ENCODE data around the gene PIGC. TPM values are rescaled to one million over a fixed set of nuclear protein-coding genes. Genes with fewer than 3 reads are reported as not detected.
"Not testable (repeated sequence)": the region's sequence is repeated elsewhere in the genome, so short reads cannot be mapped to it uniquely, and the experiment has no call there.

Gene PIGC
- total RNA-seq, 1 experiment from 2014 or later, result 26.6 TPM

DNA sequence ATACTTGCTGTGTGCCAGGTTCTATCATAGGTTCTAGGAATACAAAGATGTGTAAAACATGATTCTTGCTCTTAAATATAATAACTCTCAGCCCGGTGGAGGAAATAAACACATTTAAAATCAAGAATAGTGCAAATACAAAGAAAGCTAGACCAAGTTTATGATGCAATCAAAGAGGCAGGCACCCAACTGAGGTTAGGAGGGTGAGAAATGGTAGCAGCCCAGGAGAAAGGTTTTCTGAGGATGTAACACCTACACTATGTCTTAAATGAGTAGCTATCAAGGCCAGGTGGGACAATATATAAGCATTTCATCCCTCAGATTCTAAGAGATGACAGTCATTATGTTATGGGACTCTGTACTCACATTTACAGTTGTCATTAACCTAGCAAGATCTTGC lies 9.7 kb upstream of the PIGC start:
- Histone ChIP-seq H3K4me1 (peaks cover 25% of the 10 kb centered on the region), H3K9me3 (replicated peaks) (no peaks in the 10 kb centered on the region), H3K27ac (peak overlapping the region; percentile 91), H3K4me3 (peak overlapping the region; percentile 51), H3K27me3 (no peaks in the 10 kb centered on the region), H3K36me3 (no peaks in the 10 kb centered on the region)
- no peak for DNase-seq

DNA sequence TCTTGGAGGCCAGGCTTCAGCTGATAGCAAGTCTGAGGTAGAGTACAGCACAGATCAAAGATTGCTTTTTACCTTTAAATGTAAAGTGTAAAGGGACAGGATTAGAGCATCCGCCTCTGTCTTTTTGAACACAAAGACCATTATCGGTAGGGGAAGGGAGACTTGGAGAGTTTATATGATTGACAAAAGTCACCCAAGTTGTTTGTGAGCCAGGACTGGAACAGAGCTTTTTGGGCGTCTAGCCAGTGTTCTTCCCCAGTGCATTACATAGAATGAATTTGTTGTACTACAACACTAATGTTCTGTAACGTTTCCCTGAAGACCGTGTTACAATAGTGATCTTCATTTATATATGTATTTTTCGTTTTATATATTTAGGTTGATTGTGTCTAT lies 9.3 kb upstream of the PIGC start:
- no peak for DNase-seq
- H3K36me3 ChIP-seq, result no peaks in the 10 kb centered on the region
- peak overlapping the region; percentile 91 for H3K27ac ChIP-seq
- no peaks in the 10 kb centered on the region for H3K27me3 ChIP-seq
- peaks cover 25% of the 10 kb centered on the region for H3K4me1 ChIP-seq
- peak overlapping the region; percentile 51 for H3K4me3 ChIP-seq
- H3K9me3 ChIP-seq (replicated peaks), result no peaks in the 10 kb centered on the region

DNA sequence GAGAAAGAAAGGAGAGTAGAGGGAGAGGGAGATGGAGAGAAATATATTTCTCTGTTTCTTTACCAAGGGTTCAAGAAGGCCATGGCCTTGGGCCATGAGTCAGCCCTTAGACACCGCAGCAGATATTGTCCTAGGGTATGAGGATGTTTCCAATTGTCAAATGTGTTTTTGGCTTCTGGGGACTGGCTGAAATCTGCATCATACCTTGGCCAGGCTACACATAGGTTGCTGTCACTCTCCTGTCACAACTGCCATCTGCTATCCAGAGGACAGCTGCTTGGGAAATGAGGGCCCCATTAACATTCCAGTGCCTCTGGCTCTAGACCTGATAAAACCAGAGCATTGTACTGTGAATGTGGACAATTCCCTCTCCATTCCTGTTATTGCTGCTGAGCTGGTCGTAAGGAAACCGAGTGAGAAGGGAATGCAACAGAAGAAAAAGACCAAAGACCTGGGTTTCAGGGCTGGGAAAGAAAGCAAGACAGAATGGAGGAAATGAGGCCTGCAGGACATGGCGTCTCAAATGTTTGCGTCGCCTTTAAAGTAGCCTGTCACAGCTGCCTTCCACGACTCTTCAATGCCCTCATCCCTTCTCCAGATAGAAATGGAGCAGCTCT lies 8.8 kb upstream of the PIGC start:
- Histone ChIP-seq H3K9me3 (replicated peaks) (no peaks in the 10 kb centered on the region), H3K27ac (peak overlapping the region; percentile 91), H3K4me1 (peaks cover 25% of the 10 kb centered on the region), H3K36me3 (no peaks in the 10 kb centered on the region), H3K27me3 (no peaks in the 10 kb centered on the region), H3K4me3 (peak overlapping the region; percentile 51)
- DNase-seq, result peak; percentile 88 to 94

DNA sequence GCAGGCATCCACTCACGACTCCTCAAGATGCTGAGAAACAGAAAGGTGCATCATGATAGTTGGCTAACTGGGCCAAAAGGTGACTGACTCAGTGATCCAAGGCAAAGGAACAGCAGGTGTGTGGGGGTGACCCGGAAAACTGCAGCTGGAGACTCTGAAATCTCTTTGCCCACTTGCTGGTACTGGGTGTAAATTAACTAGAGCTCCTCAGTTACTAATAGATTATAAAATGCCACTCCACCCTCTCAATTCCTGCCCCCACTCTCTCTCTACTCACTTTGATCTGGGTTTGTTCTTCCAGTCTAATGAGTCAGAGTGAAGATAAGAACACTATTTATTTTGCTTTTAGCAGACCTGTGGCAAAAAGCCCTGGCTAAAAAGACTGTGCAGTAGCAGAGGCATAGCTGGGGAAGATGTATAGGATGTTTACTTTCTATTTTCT lies 7.2 kb upstream of the PIGC start:
- Histone ChIP-seq H3K4me3 (no peak overlapping the region; the same call in 1 of the 2 replicates), H3K4me1 (peaks cover 25% of the 10 kb centered on the region), H3K27ac (no peak overlapping the region), H3K36me3 (no peaks in the 10 kb centered on the region), H3K27me3 (no peaks in the 10 kb centered on the region), H3K9me3 (replicated peaks) (no peaks in the 10 kb centered on the region)
- DNase-seq, result no peak

DNA sequence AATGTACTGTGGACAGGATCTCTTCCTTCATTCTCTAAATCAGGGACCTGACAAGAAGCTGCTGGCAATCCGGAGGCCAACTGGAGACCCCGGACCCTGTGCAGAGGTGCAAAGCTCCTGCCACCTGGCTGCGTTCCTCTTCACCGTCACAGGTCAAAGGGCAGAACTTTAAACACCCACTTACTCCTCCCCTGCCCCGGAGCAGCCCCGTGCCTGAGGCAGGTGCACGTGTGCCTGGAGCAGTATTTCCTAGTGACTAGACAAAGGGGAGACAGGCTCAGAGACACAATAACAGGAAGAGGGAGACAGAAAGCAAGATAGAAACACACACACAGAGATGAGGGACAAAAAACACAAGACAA lies 6.6 kb upstream of the PIGC start:
- DNase-seq, result no peak
- peaks cover 25% of the 10 kb centered on the region for H3K4me1 ChIP-seq
- peak overlapping the region; percentile 39 for H3K4me3 ChIP-seq
- H3K27me3 ChIP-seq, result no peaks in the 10 kb centered on the region
- peak overlapping the region; percentile 27 for H3K27ac ChIP-seq
- H3K36me3 ChIP-seq, result no peaks in the 10 kb centered on the region
- no peaks in the 10 kb centered on the region for H3K9me3 ChIP-seq (replicated peaks)

DNA sequence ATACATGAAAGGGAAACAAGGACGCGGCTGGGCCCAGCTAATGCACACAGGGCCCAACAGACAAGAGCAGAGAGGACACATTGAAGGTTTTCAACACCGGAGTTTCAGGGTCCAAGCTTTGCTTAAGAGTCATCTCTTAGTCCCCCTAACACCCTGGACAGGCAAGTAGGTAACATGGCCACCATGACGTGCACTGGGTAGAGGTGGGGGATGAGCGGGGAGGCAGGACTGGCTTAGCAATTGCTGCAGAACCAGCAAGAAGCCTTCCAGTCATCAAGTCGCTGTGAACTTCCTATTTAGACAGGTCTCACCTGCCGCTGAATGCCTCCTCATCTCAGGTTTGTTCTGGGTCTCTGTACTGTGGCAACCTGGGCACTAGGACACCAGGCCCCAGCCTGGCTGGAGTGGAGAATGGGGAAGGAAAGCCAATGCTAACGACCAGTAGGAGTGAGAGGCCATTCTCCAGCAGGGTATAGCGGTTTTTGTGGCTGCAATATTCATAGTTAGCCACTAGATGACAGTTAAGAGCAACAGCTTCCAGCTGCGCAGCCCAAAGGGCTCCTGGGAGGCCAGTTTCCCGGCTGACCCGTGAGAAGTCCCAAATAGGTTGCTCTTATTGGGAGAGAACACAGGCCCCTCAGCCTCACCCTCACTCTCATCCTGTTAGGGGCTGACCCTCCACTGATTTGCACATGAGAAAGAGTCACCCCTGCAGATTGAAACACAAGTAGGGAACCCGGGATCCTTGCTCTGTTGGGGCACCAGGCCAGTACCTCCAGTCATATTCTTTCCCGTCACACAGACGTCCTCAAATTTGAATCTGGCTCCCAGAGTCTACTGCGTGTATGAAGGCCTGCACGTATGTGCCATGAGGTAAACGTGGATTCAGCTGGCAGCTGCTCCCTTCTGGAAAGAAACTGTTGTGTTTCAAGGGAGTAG lies 6.0 kb upstream of the PIGC start:
- no peaks in the 10 kb centered on the region for H3K9me3 ChIP-seq (replicated peaks)
- peak overlapping the region; percentile 39 for H3K4me3 ChIP-seq
- H3K36me3 ChIP-seq, result no peaks in the 10 kb centered on the region
- H3K27ac ChIP-seq, result peak overlapping the region; percentile 27
- peak; percentile 77 to 89 for DNase-seq
- no peaks in the 10 kb centered on the region for H3K27me3 ChIP-seq
- peaks cover 25% of the 10 kb centered on the region for H3K4me1 ChIP-seq

DNA sequence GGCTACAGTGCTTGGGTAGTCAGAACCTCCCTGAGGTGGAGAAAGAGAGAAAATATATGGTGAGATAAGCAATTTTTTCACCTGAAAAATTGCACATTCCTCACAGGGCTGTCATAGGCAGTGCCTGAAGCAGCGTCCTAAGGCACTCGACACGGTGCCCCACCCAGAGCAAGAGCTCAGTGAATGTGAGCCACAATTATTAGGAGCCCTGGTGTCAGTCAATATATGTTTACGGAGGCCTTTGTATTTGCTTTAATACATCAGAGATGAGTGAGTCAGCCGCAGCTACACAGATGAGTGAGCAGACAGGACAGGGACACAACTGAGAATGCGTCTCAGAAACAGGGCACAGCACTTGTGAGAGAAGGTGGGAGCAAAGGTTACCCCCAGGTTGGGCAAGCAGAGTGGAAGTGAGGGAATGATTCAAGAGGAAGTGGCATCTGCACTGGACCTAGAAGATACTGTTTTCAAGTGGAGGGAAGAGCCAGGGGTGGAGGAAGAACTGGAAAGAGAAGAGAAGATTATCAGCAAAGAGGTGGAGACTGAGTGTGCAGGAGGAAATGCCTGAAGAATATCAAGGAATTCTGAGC lies 5.2 kb upstream of the PIGC start:
- H3K27me3 ChIP-seq, result no peaks in the 10 kb centered on the region
- DNase-seq, result no peak
- H3K27ac ChIP-seq, result no peak overlapping the region
- no peaks in the 10 kb centered on the region for H3K36me3 ChIP-seq
- H3K4me3 ChIP-seq, result no peak overlapping the region
- H3K9me3 ChIP-seq (replicated peaks), result no peaks in the 10 kb centered on the region
- peaks cover 25% of the 10 kb centered on the region for H3K4me1 ChIP-seq

DNA sequence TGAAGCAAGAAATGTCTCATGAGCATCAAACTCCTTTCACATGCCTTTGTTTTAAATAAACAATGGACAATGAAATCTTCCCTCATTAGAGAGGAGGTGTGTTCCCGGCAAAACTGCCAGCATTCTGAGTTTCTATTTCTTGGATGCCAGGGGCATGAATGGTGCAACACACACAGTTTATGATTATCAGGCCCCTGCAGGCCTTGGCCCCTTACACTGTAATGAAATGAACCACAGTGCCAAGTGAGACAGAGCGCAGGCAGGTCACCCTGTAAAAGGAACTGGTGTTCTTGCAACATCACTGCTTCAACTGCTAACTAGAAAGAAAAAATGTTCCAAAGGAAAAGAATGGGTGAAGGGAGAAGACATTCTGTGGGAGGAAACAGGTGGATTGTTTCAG lies 3.8 kb upstream of the PIGC start:
- Histone ChIP-seq H3K27me3 (no peaks in the 10 kb centered on the region), H3K4me1 (peaks cover 19% of the 10 kb centered on the region), H3K27ac (no peak overlapping the region), H3K9me3 (replicated peaks) (no peaks in the 10 kb centered on the region), H3K4me3 (no peak overlapping the region), H3K36me3 (no peaks in the 10 kb centered on the region)
- no peak for DNase-seq

DNA sequence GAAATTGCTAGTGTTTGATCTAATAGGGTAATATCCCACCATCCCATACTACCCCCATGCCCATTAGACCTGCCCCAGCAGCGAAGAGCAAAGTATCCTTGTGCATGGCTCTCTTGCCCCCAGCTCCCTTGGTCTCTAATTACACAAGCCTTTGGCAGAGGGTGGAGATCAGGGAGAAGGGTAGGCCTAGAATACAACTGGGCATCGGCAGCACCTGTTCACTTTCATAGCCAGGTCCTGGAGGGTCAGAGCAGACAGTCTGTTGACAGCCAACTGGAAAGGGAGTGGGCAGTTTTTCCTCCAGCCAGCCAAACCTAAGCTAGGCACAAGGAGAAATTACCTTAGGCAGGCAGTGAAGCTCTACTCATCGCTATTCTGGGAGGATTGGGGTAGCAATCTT lies 2.7 kb upstream of the PIGC start:
- Histone ChIP-seq H3K36me3 (no peaks in the 10 kb centered on the region), H3K27ac (no peak overlapping the region), H3K4me1 (peaks cover 13% of the 10 kb centered on the region), H3K9me3 (replicated peaks) (no peaks in the 10 kb centered on the region), H3K4me3 (no peak overlapping the region), H3K27me3 (no peaks in the 10 kb centered on the region)
- DNase-seq, result no peak

DNA sequence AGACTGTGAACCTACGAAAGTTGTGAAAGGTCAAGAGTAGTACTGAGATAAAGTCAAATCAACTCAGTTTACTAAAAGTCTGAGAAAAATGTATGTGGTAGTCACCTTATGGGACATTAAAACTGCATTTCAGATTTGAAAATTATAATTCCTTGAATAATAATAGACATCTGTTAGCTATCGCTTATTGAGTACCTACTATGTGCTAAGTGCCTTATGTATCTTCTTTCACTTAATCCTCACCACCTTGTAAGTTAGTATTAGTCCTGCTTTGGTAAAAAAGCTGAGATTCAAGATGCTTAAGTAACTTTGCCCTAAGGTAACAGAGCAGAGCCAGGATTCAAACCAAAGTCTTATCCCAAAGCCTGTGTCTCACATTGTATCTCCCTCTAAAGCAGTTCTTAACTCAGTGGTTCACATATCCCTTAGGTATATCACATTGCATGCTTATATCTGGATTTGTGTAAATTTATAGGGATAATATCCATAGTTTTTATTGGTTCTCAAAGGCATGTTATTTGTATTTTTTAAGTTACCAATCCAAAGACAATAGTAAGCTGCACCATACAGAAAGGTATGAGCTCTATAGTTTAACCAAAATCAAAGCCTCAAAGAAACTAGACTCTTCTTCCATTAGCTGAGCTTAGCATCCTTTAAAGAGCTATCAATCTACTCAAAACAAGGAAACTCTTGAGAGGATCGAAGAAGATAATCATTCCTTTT lies 865 bp downstream of the PIGC start:
- Histone ChIP-seq H3K4me3 (peak overlapping the region; percentile 93), H3K4me1 (no peaks in the 10 kb centered on the region), H3K27ac (peak overlapping the region; percentile 88), H3K27me3 (no peaks in the 10 kb centered on the region), H3K36me3 (no peaks in the 10 kb centered on the region), H3K9me3 (replicated peaks) (no peaks in the 10 kb centered on the region)
- no peak for DNase-seq

DNA sequence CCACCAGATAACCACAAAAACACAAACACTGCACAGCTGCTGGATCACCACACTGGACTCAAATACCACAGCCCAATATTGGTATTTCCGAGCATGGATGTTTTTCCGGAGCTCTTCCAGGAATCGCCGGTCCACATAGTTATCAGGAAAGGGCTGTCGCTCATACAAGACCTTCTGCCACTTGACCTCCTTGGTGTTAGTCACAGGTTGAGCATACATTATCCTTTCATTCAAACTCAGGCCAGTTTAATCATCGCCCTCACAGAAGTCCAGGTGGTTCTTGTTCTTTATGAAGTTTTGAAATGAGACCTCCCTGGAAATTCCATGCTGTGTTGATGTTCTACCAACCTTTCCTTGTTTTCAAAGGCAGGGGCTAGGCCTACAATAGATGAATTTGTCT lies 1.5 kb downstream of the PIGC start:
- no peaks in the 10 kb centered on the region for H3K36me3 ChIP-seq
- H3K4me1 ChIP-seq, result no peaks in the 10 kb centered on the region
- no peaks in the 10 kb centered on the region for H3K9me3 ChIP-seq (replicated peaks)
- H3K27ac ChIP-seq, result no peak overlapping the region
- no peaks in the 10 kb centered on the region for H3K27me3 ChIP-seq
- DNase-seq, result no peak
- H3K4me3 ChIP-seq, result no peak overlapping the region

DNA sequence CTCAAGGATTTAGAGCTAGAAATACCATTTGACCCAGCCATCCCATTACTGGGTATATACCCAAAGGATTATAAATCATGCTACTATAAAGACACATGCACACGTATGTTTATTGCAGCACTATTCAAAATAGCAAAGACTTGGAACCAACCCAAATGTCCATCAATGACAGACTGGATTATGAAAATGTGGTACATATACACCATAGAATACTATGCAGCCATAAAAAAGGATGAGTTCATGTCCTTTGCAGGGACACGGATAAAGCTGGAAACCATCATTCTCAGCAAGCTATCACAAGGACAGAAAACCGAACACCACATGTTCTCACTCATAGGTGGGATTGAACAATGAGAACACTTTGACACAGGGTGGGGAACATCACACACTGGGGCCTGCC lies 6.7 kb downstream of the PIGC start:
- not testable (repeated sequence) for H3K27ac ChIP-seq; DNase-seq; H3K36me3 ChIP-seq; H3K4me1 ChIP-seq; H3K27me3 ChIP-seq; H3K4me3 ChIP-seq; H3K9me3 ChIP-seq (replicated peaks)

DNA sequence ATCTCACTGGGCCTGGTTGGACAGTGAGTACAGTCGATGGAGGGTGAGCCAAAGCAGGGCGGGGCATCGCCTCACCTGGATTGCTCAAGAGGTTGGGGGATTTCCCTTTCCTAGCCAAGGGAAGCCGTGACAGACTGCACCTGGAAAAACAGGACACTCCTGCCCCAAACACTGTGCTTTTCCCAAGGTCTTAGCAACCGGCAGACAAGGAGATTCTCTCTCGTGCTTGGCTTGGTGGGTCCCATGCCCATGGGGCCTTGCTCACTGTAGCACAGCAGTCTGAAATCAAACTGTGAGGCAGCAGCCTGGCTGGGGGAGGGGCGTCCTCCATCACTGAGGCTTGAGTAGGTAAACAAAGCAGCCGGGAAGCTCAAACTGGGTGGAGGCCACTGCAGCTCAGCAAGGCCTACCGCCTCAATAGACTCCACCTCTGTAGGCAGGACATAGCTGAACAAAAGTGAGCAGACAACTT lies 12.1 kb downstream of the PIGC start:
- Histone ChIP-seq H3K36me3 (no peaks in the 10 kb centered on the region), H3K27ac (no peak overlapping the region), H3K4me3 (no peak overlapping the region), H3K9me3 (replicated peaks) (no peaks in the 10 kb centered on the region), H3K4me1 (no peaks in the 10 kb centered on the region), H3K27me3 (no peaks in the 10 kb centered on the region)
- DNase-seq, result no peak

DNA sequence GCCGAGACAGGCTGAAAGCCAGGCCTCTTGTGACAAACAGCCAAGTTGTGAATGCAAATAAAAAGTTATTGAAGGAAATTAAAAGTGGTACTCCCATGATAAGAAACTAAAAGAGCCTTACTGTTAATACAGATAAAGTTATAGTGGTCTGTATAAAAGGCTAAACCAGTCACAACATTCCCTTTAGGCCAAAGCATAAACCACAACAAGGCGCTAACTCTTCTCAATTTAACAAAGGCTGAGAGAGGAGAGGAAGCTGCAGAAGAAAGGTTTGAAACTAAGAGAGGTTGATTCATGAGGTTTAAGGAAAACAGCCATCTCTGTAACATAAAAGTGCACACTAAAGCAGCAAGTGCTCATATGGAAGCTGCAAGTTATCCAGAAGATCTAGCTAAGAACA lies 12.7 kb downstream of the PIGC start:
- Histone ChIP-seq H3K36me3 (no peaks in the 10 kb centered on the region), H3K9me3 (replicated peaks) (no peaks in the 10 kb centered on the region), H3K27ac (no peak overlapping the region), H3K27me3 (no peaks in the 10 kb centered on the region), H3K4me3 (no peak overlapping the region), H3K4me1 (no peaks in the 10 kb centered on the region)
- DNase-seq, result no peak

DNA sequence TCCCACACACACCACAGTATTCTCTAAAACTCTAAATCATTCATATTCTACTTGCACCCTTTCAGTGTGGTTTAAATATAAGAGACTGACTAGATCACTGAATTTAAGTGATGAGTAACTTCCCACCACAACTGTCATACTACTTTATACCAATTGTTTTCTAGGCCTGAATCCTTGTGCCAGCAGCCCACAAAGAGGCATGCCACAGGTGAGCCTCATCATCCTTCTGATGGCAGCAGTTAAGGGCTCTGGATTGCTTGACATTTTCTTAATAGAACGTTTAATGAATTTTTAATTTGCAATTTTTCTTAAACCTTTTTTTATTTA lies 13.8 kb downstream of the PIGC start:
- H3K27ac ChIP-seq, result no peak overlapping the region
- H3K36me3 ChIP-seq, result no peaks in the 10 kb centered on the region
- H3K27me3 ChIP-seq, result no peaks in the 10 kb centered on the region
- no peaks in the 10 kb centered on the region for H3K4me1 ChIP-seq
- no peaks in the 10 kb centered on the region for H3K9me3 ChIP-seq (replicated peaks)
- DNase-seq, result no peak
- H3K4me3 ChIP-seq, result no peak overlapping the region

Measured in SJCRH30 (cell line).